IMR-90 (cell line): Measurements from ENCODE around the gene PRR13. TPM values are rescaled to one million over a fixed set of nuclear protein-coding genes. Genes with fewer than 3 reads are reported as not detected.

Source experiments
- ATAC-seq: fragments of 200-7000 bp; cut with Tn5 transposase; 2 replicates; pipeline ENCODE4 v1.9.1; 2020; ENCODE audit warnings: low read depth, mild to moderate bottlenecking, moderate library complexity
- BruUV-seq: library from RNA; stranded (reverse); fragments of 400-500 nt; replicated peaks from 2 replicates; lab custom pipeline; 2021; lab: Mats Ljungman, UMichigan
- CTCF ChIA-PET: fragments of 300-600 bp; formaldehyde crosslinking; extraction: SDS; loops from one replicate; lab custom pipeline; 2021; ENCODE audit warnings: antibody characterized with exemption; lab: Yijun Ruan, JAX
- POLR2A ChIA-PET: fragments of 300-600 bp; sonication (Branson Sonifier 250); formaldehyde crosslinking; loops from one replicate; lab custom pipeline; 2022; ENCODE audit warnings: antibody characterized with exemption; ENCODE audit not compliant: unreplicated experiment; lab: Charles Lee
- DNase-seq: peaks from one replicate; pipeline ENCODE4 v3.0.0; 2013
- H2AFZ ChIP-seq: replicated peaks from 2 replicates; pipeline ENCODE3; 2013; ENCODE audit warnings: low read length, mild to moderate bottlenecking; ENCODE audit not compliant: poor library complexity
- H2AK5ac ChIP-seq: 2 replicates; pipeline ENCODE4 v1.6.1; 2013; ENCODE audit warnings: low read depth, low read length, inconsistent platforms
- H2AK9ac ChIP-seq: replicated peaks from 2 replicates; pipeline ENCODE3; 2013; ENCODE audit warnings: mild to moderate bottlenecking, low read depth, low read length, moderate library complexity; ENCODE audit not compliant: poor library complexity
- H2BK120ac ChIP-seq: 2 replicates; pipeline ENCODE4 v1.6.1; 2013; ENCODE audit warnings: low read depth, low read length, inconsistent platforms
- H2BK15ac ChIP-seq: 3 replicates; pipeline ENCODE4 v1.6.1; 2013; ENCODE audit warnings: low read depth, low read length, inconsistent platforms
- H2BK20ac ChIP-seq: 2 replicates; pipeline ENCODE4 v1.6.1; 2013; ENCODE audit warnings: low read depth, mild to moderate bottlenecking, inconsistent platforms, low read length, moderate library complexity
- H2BK5ac ChIP-seq: 2 replicates; pipeline ENCODE4 v1.6.1; 2013; ENCODE audit warnings: mild to moderate bottlenecking, low read depth, low read length, inconsistent platforms; ENCODE audit not compliant: poor library complexity, severe bottlenecking
- H3K14ac ChIP-seq: replicated peaks from 2 replicates; pipeline ENCODE4 v1.6.1; 2013; ENCODE audit warnings: low read depth, low read length, inconsistent platforms
- H3K18ac ChIP-seq: 2 replicates; pipeline ENCODE4 v1.6.1; 2013; ENCODE audit warnings: low read depth, low read length, control low read depth
- H3K23ac ChIP-seq: 2 replicates; pipeline ENCODE4 v1.6.1; 2013; ENCODE audit warnings: low read depth, low read length, inconsistent platforms
- H3K27ac ChIP-seq: 2 replicates; pipeline ENCODE4 v1.5.1; 2013; ENCODE audit warnings: mild to moderate bottlenecking, control low read depth, low read length; ENCODE audit not compliant: insufficient read depth
- H3K27me3 ChIP-seq: 2 replicates; pipeline ENCODE4 v1.6.1; 2013; ENCODE audit warnings: low read length; ENCODE audit not compliant: control insufficient read depth, insufficient read depth
- H3K36me3 ChIP-seq: 2 replicates; pipeline ENCODE4 v1.6.1; 2013; ENCODE audit warnings: low read length, mixed read lengths; ENCODE audit not compliant: control insufficient read depth, insufficient read depth
- H3K4ac ChIP-seq: 2 replicates; pipeline ENCODE4 v1.6.1; 2013; ENCODE audit warnings: low read depth, low read length, inconsistent platforms
- H3K4me1 ChIP-seq: 2 replicates; pipeline ENCODE4 v1.6.1; 2013; ENCODE audit warnings: low read length, mixed read lengths; ENCODE audit not compliant: control insufficient read depth, insufficient read depth
- H3K4me2 ChIP-seq: 2 replicates; pipeline ENCODE4 v1.6.1; 2013; ENCODE audit warnings: low read depth, mild to moderate bottlenecking, control low read depth, low read length, moderate library complexity
- H3K4me3 ChIP-seq: 2 replicates; pipeline ENCODE4 v1.5.1; 2013; ENCODE audit warnings: low read depth, mild to moderate bottlenecking, control low read depth, low read length, moderate library complexity; ENCODE audit not compliant: insufficient read depth
- H3K56ac ChIP-seq: 2 replicates; pipeline ENCODE4 v1.6.1; 2013; ENCODE audit warnings: low read length, inconsistent platforms; ENCODE audit not compliant: insufficient read depth; ENCODE audit errors: extremely low read depth
- H3K79me1 ChIP-seq, 2 experiments: 2 replicates each; pipeline ENCODE4 v1.6.1; 2013; ENCODE audit warnings: low read length in 2 of 2, inconsistent platforms in 1 of 2, low read depth in 1 of 2
- H3K9ac ChIP-seq: 2 replicates; pipeline ENCODE4 v1.6.1; 2013; ENCODE audit warnings: low read depth, low read length, control low read depth
- H3K9me1 ChIP-seq: 2 replicates; pipeline ENCODE4 v1.6.1; 2013; ENCODE audit warnings: low read length, inconsistent platforms; ENCODE audit not compliant: insufficient read depth
- H3K9me3 ChIP-seq: 2 replicates; pipeline ENCODE4 v1.6.1; 2013; ENCODE audit warnings: low read length; ENCODE audit not compliant: control insufficient read depth, insufficient read depth
- H4K20me1 ChIP-seq: 2 replicates; pipeline ENCODE4 v1.6.1; 2013; ENCODE audit warnings: low read length, inconsistent platforms; ENCODE audit not compliant: insufficient read depth
- H4K5ac ChIP-seq: 2 replicates; pipeline ENCODE4 v1.6.1; 2013; ENCODE audit warnings: mild to moderate bottlenecking, low read depth, low read length, control low read depth
- H4K8ac ChIP-seq, 2 experiments: 2 replicates each; pipeline ENCODE4 v1.6.1; 2013; ENCODE audit warnings: low read depth in 2 of 2, low read length in 2 of 2, control low read depth in 1 of 2, inconsistent platforms in 1 of 2
- H4K91ac ChIP-seq: 2 replicates; pipeline ENCODE4 v1.6.1; 2013; ENCODE audit warnings: low read depth, low read length, inconsistent platforms; ENCODE audit not compliant: insufficient read depth
- BHLHE40 ChIP-seq: fragments of 150-350 bp; IDR thresholded peaks from 2 replicates; pipeline ENCODE4 v1.6.1; 2016; ENCODE audit warnings: mild to moderate bottlenecking, low read depth, low read length
- CHD1 ChIP-seq: IDR thresholded peaks from 2 replicates; pipeline ENCODE4 v1.6.1; 2012; ENCODE audit warnings: low read depth, low read length, improper control_type of control experiment
- FOS ChIP-seq: fragments of 150-350 bp; IDR thresholded peaks from 2 replicates; pipeline ENCODE4 v1.6.1; 2016; ENCODE audit warnings: low read depth, low read length
- MAFK ChIP-seq: IDR thresholded peaks from 2 replicates; pipeline ENCODE4 v1.6.1; 2012; ENCODE audit warnings: low read depth, low read length, improper control_type of control experiment
- MAZ ChIP-seq: IDR thresholded peaks from 2 replicates; pipeline ENCODE4 v1.6.1; 2012; ENCODE audit warnings: low read depth, mild to moderate bottlenecking, low read length, improper control_type of control experiment, moderate library complexity, borderline replicate concordance
- MXI1 ChIP-seq: IDR thresholded peaks from 2 replicates; pipeline ENCODE4 v1.6.1; 2012; ENCODE audit warnings: low read depth, mild to moderate bottlenecking, low read length, moderate library complexity, borderline replicate concordance
- NFE2L2 ChIP-seq: fragments of 150-350 bp; IDR thresholded peaks from 2 replicates; pipeline ENCODE4 v1.6.1; 2016; ENCODE audit warnings: low read depth, mild to moderate bottlenecking, low read length
- POLR2A ChIP-seq: IDR thresholded peaks from 2 replicates; pipeline ENCODE4 v1.6.1; 2012; ENCODE audit warnings: mild to moderate bottlenecking, low read depth, low read length
- RAD21 ChIP-seq: IDR thresholded peaks from 2 replicates; pipeline ENCODE4 v1.6.1; 2012; ENCODE audit warnings: low read length, improper control_type of control experiment
- RCOR1 ChIP-seq: IDR thresholded peaks from 2 replicates; pipeline ENCODE4 v1.6.1; 2012; ENCODE audit warnings: mild to moderate bottlenecking, low read length, improper control_type of control experiment; ENCODE audit not compliant: insufficient replicate concordance
- RFX5 ChIP-seq: IDR thresholded peaks from 2 replicates; pipeline ENCODE4 v1.8.0; 2012; ENCODE audit warnings: low read depth, mild to moderate bottlenecking, low read length, moderate library complexity
- SMC3 ChIP-seq: fragments of 150-350 bp; IDR thresholded peaks from 2 replicates; pipeline ENCODE4 v1.6.1; 2016; ENCODE audit warnings: low read depth, mild to moderate bottlenecking, antibody characterized with exemption, low read length, moderate library complexity
- WGBS, 2 experiments: methylation state at CpG; one replicate each; pipeline versions ENCODE4 v1.1.5 to v1.1.7; 2013; ENCODE audit warnings: missing lambda C conversion rate in 2 of 2; ENCODE audit not compliant: insufficient read length in 1 of 2; ENCODE audit errors: extremely low coverage in 2 of 2; 5-methylcytosine and 5-hydroxymethylcytosine counted together
- dilution Hi-C: fragments of 300-500 bp; cut with HindIII; formaldehyde crosslinking; loops from one replicate; pipeline ENCODE4 v1.14.3; 2018; ENCODE audit warnings: low sequenced_read_pairs; ENCODE audit not compliant: unreplicated experiment
- in situ Hi-C: fragments of 300-500 bp; cut with MboI; formaldehyde crosslinking; loops from 3 replicates; pipeline ENCODE4 v1.14.3; 2019; ENCODE audit warnings: low sequenced_read_pairs, inconsistent platforms, mixed read lengths
- intact Hi-C: fragments of 100-400 bp; cut with micrococcal nuclease; formaldehyde crosslinking; loops from 2 replicates; pipeline ENCODE4 v1.10.0; 2022
- polyA plus RNA-seq, 3 experiments: library from polyadenylated mRNA; depleted of rRNA; stranded (reverse); fragments of >200 nt; gene quantifications; 2 replicates each; pipeline ENCODE4 v1.2.3, GENCODE V29; 2012; ENCODE audit warnings: low replicate concordance in 1 of 3
- total RNA-seq: library from RNA; depleted of rRNA; stranded (reverse); fragments of >200 nt; gene quantifications from 2 replicates; pipeline ENCODE4 v1.2.3, GENCODE V29; 2012
- TF ChIP-seq, protein P1 (sequence below): fragments of 150-350 bp; IDR thresholded peaks from 2 replicates; pipeline ENCODE4 v1.6.1; 2017; ENCODE audit warnings: mild to moderate bottlenecking, antibody characterized with exemption, low read length, low read depth
- TF ChIP-seq, protein P2 (sequence below): fragments of 150-350 bp; IDR thresholded peaks from 2 replicates; pipeline ENCODE4 v1.6.1; 2016; ENCODE audit warnings: low read depth, mild to moderate bottlenecking, low read length, moderate library complexity, borderline replicate concordance
- TF ChIP-seq, protein P3 (sequence below): conservative IDR thresholded peaks from 2 replicates; pipeline ENCODE4 v1.5.1; 2012; ENCODE audit warnings: mild to moderate bottlenecking, low read depth, low read length, improper control_type of control experiment

Gene PRR13
- total and polyA plus RNA-seq, 2 of the 4 experiments (the other 2 are of a cell fraction): 25.5 to 114 TPM

DNA sequence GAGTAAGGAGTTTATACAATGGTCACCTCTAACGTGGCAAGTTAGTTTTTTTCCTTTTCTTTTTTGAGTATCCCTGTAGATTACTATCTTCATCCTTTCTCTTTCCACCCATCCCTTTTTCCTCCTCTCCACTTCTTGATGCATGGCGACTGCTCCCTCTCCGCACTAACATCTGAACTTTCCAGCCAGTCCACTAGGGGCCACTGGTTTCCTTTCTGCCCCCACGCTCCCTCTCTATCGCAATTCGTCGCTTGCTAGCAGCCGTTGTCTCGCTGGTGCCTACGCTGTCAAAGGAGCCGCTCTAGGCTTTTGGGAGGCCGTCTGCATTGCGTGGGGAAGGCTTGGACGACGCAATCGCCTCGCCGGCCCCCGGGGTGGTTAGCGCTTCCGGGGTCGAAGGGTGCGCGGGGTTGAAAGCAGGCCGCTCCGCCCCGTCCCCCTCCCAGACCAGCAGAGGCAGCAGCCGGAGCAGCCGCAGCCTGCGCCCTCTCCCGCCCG, 10.2 kb downstream of the PRR13 start, which contains the start of gene PCBP2:
PCBP2 (plus strand) TSS at position 442 of the 498 bp plus-strand sequence. CDS start 2,699 bp downstream, outside the sequence.
- H3K4me1 ChIP-seq: peaks cover 5% of the 10 kb centered on the region
- H3K56ac ChIP-seq: peak within 1 kb of the TSS; percentile 92
- H2BK15ac ChIP-seq: no peak within 1 kb of the TSS
- H3K79me1 ChIP-seq: peaks cover 19 to 38% of the 10 kb centered on the region in 2 experiments
- no peaks in the 10 kb centered on the region for H3K27me3 ChIP-seq
- peak; percentile 100 for DNase-seq
- in situ Hi-C loops: no loop called here
- peak within 1 kb of the TSS; percentile 93 for H3K18ac ChIP-seq
- peak within 1 kb of the TSS; percentile 98 for H3K4me3 ChIP-seq
- intact Hi-C loops: loop anchor here (2.0 to 5.0 kb wide), 2 partner anchors 51 to 71 kb away; partner anchors contain the start of genes SP1 and TARBP2
- H3K9me3 ChIP-seq: no peaks in the 10 kb centered on the region
- H2BK5ac ChIP-seq: peak within 1 kb of the TSS; percentile 97
- H2AK9ac ChIP-seq: peak within 1 kb of the TSS; percentile 99
- H3K4ac ChIP-seq: peak within 1 kb of the TSS; percentile 95
- ATAC-seq: peak; percentile 91
- H2BK20ac ChIP-seq: no peak within 1 kb of the TSS
- peak within 1 kb of the TSS; percentile 94 for H2AFZ ChIP-seq
- BruUV-seq: no TSS peak
- H3K23ac ChIP-seq: peak within 1 kb of the TSS; percentile 87
- H2AK5ac ChIP-seq: peak within 1 kb of the TSS; percentile 96
- H2BK120ac ChIP-seq: no peak within 1 kb of the TSS
- peak within 1 kb of the TSS; percentile 89 for H4K91ac ChIP-seq
- POLR2A ChIA-PET: no interaction called here
- no peaks in the 10 kb centered on the region for H3K9me1 ChIP-seq
- peak within 1 kb of the TSS; percentile 92 for H3K27ac ChIP-seq
- H4K20me1 ChIP-seq: peaks cover 45% of the 10 kb centered on the region
- dilution Hi-C loops: no loop called here
- H3K14ac ChIP-seq: peak within 1 kb of the TSS; percentile 98
- peak within 1 kb of the TSS; percentile 96 for H3K9ac ChIP-seq
- peaks cover 24% of the 10 kb centered on the region for H3K36me3 ChIP-seq
- H4K5ac ChIP-seq: peak within 1 kb of the TSS; percentile 95
- 2% methylated on average over 10 of the region's 32 CpGs; no CpG with 5 or more reads in 1 of the 2 experiments for WGBS, 2 experiments
- peak within 1 kb of the TSS; percentile 98 for H3K4me2 ChIP-seq
- H4K8ac ChIP-seq: peak within 1 kb of the TSS; percentile 61 to 96; a peak in 3 of 4 replicates
- CTCF ChIA-PET: no interaction called here
- 0 out of 2 replicates have a peak, but pooled peaks have one; percentile 29 for TF ChIP-seq MAFK
- peak; percentile 97 for TF ChIP-seq MAZ
- peak; percentile 31; the same call in 1 of the 2 replicates for TF ChIP-seq SMC3
- TF ChIP-seq, protein P1, sequence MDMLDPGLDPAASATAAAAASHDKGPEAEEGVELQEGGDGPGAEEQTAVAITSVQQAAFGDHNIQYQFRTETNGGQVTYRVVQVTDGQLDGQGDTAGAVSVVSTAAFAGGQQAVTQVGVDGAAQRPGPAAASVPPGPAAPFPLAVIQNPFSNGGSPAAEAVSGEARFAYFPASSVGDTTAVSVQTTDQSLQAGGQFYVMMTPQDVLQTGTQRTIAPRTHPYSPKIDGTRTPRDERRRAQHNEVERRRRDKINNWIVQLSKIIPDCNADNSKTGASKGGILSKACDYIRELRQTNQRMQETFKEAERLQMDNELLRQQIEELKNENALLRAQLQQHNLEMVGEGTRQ: 0 out of 2 replicates have a peak, but pooled peaks have one; percentile 8
- no peak for TF ChIP-seq CHD1
- peak; percentile 16; the same call in 1 of the 2 replicates for TF ChIP-seq NFE2L2
- peak; percentile 48 for TF ChIP-seq RCOR1
- TF ChIP-seq, protein P2, sequence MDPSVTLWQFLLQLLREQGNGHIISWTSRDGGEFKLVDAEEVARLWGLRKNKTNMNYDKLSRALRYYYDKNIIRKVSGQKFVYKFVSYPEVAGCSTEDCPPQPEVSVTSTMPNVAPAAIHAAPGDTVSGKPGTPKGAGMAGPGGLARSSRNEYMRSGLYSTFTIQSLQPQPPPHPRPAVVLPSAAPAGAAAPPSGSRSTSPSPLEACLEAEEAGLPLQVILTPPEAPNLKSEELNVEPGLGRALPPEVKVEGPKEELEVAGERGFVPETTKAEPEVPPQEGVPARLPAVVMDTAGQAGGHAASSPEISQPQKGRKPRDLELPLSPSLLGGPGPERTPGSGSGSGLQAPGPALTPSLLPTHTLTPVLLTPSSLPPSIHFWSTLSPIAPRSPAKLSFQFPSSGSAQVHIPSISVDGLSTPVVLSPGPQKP: no peak
- TF ChIP-seq RAD21: peak; percentile 42
- TF ChIP-seq, protein P3, sequence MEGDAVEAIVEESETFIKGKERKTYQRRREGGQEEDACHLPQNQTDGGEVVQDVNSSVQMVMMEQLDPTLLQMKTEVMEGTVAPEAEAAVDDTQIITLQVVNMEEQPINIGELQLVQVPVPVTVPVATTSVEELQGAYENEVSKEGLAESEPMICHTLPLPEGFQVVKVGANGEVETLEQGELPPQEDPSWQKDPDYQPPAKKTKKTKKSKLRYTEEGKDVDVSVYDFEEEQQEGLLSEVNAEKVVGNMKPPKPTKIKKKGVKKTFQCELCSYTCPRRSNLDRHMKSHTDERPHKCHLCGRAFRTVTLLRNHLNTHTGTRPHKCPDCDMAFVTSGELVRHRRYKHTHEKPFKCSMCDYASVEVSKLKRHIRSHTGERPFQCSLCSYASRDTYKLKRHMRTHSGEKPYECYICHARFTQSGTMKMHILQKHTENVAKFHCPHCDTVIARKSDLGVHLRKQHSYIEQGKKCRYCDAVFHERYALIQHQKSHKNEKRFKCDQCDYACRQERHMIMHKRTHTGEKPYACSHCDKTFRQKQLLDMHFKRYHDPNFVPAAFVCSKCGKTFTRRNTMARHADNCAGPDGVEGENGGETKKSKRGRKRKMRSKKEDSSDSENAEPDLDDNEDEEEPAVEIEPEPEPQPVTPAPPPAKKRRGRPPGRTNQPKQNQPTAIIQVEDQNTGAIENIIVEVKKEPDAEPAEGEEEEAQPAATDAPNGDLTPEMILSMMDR: peak; percentile 95
- peak; percentile 43; the same call in 1 of the 2 replicates for TF ChIP-seq RFX5
- TF ChIP-seq FOS: no peak
- peak; percentile 10; the same call in 1 of the 2 replicates for TF ChIP-seq BHLHE40
- TF ChIP-seq POLR2A: peak; percentile 93
- TF ChIP-seq MXI1: peak; percentile 67; the same call in 1 of the 2 replicates
